GM11168 (cell line): Measurements from ENCODE around the gene ZC3H18.

Experiments
- in situ Hi-C: fragments of 300-500 bp; cut with MboI; formaldehyde crosslinking; loops from one replicate; pipeline ENCODE4 v1.12.0; 2022; ENCODE audit warnings: low sequenced_read_pairs; ENCODE audit not compliant: unreplicated experiment

Gene ZC3H18

DNA sequence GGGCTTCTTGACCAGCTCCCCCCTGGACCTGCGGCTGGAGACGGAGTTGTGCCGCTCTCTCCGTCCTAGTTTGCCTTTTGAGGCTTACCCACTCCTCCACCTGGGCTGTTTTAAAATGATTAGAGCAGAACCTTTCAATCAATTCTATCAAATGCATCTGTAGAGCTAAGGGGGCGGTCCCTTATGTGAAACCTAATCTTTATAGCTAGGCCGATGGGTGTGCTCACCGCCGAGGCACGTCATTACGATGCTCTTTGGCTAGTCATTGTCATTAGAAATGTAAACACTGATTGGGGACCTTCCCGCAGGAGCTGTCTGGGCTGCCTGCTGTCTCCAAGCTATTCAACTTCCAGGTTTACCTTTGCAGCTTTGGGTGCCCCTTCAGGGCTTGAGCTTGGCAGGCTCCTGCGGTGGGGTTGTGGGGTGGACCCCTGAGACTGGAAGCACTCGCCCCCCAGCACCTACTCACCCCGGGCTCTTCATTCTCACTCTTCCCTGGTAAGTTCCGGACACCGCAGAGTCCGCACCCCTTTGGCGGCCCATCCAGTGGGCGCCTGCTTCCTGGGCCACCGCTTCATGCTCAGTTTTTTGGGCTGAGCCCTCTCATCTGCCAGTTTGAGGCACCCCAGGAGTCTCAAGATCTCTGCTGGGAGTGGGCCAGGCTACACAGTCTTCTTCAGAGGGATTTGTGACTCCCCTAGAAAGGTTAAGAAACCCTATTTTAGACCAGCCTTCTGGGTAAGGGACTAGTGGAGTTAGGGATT is 47.2 kb downstream of the ZC3H18 start:
- in situ Hi-C loops: no loop called here

DNA sequence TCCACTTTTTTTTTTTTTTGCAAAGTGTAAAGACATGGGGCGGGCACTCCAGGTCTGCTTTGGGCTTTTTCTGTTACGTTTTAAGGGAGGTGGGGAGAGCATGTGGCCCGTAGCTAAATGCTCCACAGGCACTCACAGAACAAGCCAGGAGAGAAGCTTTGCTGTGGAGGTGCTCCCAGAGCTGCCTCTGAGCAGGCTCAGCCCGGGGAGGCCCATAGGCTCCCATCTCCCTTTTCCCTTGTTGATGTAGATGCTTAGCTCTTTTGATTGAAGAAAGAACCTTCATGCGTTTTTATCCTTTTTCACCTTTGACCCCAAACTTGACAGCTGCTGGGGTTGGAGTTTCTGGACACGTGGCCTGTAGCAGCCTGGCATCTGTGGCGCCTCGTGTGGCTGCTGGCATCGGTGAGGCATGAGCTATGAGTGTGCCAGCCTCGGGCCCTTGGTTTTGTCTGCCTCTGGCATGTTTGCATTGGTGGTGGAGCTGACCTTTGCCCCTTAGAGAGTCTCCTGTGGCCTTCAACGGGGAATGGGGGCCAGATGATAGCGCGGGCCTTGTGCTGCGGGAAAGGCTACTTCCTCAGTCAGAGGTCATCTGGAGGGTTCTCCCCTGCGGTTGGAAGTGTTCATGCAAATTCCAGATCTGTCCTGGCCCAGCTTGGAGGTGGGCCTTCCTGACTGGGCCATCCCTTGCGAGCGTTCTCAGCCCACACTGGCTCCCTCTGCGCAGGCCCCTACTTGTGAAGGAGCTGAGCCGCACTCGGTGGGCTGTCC is 48.2 kb downstream of the ZC3H18 start:
- in situ Hi-C loops: no loop called here

DNA sequence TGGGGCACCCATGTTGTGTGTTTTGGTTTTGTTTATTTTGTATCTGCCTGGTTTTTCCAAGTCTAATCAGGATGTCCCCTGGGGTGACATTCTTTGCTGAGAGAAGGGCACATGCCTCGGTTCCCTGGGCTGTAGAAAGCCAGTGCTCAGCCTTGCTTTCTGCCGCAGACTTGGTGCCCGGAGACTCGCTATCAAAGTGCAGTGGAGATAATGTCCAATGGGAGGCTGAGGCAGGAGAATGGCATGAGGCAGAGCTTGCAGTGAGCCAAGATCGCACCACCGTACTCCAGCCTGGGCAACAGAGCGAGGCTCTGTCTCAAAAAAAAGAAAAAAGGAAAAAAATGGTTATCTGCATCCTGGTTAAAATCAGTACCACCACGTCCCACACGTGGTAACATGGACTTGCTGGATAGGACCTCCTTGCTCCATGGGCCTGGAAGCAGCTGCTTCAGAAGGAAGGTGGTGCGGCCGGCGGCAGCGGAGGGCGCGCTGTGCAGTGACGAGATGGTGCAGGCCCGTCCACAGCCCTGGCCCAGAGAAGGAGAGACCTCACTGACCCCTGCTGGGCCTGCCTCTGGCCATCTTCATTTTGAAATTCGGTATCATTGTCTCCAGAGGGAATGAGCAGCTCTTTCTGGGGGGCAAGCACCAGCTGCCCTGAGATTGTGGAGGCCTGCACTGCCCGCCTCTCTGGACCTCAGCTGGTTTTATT is 48.9 kb downstream of the ZC3H18 start:
- in situ Hi-C loops: no loop called here

DNA sequence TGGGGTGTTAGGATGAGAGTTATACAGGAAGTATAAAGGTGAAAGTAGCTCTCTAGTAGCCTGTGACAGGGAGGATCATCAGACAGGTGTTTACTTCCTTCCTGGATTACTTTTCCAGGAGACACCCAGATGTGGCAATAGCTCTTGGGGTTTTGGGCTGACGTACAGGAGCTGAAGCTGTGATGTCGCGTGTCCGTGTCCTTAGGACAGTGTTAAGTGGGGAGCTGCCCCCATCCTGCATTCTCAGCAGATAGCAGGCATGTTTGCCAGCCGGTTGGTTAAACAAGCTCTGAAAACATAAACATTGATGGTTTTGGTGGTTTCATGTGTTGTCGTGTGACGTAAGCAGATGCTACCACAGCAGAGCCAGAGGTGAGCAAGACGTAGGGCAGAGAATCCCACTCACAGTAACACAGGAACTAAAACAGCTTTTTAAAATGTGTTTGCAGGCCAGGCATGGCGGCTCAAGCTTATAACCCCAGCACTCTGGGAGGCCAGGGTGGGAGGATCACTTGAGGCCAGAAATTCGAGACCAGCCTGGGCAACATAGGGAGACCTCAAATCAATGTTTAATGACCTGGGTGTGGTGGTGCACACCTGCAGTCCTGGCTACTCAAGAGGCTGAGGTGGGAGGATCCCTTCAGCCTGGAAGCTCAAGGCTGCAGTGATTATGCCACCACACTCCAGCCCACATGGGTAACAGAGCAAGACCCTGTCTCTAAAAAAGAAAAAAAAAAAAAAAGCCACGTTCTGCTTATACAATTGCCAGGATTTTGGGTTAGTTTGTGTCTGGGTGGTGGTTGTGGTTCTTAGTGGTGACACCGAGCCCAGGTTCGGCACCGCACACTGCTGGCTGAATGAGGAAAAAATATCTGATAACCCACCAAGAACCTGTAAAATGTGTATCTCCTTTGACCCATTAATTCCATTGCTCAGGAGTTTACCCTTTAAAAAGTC is 49.9 kb downstream of the ZC3H18 start:
- in situ Hi-C loops: no loop called here

DNA sequence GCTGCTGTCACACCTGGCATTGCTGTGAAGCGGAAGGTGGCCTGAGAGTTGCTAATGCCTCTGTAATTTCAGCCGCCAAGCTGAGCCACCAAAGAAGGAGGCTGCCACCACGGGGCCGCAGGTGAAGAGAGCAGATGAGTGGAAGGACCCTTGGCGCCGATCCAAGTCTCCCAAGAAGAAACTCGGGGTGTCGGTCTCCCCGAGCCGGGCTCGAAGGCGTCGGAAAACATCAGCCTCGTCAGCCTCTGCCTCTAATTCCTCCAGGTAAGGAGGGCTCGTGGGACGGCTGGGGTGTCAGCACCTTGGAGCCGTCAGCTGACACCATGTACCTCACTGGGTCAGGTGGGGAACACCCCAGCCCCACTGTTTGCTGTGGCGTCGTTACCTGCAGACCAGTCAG is 51.9 kb downstream of the ZC3H18 start:
- in situ Hi-C loops: no loop called here

DNA sequence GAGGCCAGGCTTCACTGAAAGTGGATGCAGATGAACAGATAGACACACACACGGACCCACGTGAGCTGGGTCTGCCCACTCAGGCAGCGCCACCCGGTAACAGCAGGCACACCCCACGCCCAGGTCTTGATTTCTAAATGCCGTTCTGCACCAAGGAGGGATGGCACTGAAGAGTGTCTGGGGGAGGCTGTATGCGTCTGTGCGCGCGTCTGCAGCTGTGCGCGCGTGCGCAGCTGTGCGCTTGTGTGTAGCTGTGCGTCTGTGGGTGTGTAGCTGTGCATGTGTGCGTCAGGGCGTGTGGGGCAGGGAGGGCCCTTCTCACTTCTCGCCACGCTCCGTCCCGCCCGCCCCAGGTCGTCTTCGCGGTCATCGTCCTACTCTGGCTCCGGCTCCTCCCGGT is 52.7 kb downstream of the ZC3H18 start:
- in situ Hi-C loops: no loop called here

DNA sequence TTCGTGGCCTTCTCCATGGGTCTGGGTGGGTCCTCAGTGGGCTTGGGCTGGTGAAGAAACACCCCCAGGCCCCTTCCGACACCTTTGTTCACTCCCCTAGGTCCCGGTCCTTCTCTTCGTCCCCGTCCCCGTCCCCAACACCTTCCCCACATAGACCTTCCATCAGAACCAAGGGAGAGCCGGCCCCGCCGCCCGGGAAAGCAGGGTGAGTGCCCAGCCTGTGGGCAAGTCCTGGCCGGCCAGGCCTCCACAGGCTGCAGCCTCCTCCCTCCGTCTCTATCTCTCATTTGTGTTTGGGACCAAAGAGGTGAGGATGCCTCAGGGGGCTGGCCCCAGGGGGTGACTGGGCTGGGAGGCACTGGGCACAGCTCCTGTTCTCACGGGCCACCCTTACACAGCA is 53.7 kb downstream of the ZC3H18 start:
- in situ Hi-C loops: no loop called here

DNA sequence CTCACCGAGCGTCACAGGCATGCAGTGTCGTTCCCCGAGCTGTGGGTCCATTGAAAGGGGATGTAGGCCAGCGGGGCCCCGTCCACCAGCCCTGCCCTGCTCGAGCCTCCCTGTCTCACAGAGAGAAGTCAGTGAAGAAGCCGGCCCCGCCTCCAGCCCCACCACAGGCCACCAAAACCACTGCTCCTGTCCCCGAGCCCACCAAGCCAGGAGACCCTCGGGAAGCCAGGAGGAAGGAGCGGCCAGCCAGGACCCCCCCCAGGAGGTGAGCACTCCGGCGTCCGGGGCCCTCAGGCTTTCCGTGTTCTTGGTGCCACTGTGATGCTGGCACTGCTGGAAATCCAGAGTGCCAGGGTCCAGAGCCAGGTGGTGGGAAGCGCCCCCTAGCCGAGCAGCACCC is 54.3 kb downstream of the ZC3H18 start:
- in situ Hi-C loops: no loop called here

DNA sequence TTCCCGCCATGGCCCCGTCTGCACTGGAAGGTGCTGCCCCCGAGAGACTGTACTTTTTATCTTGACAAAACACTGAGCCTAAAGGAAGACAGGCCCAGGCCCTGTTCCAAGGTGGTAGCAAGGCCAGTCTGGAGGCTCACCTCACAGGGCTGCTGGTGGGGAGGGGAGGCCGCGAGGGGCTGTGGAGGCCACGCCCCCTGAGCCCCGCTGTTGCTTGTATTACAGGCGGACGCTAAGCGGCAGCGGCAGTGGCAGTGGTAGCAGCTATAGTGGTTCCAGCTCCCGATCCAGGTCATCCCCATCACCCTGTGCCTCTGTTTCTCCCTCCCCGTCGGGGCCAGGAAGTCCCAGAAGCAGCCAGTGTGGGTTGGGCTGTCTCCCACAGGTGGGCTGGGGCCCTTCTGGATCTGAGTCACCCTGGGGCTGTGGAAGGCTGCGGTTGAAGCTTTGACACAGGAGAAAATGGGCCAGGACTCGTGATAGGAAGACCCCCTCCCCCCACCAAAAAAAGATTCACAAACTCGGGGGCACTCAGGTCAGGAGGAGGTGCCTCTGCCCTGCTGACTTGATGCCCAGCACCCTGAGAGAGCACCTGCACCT is 54.9 kb downstream of the ZC3H18 start:
- in situ Hi-C loops: no loop called here

DNA sequence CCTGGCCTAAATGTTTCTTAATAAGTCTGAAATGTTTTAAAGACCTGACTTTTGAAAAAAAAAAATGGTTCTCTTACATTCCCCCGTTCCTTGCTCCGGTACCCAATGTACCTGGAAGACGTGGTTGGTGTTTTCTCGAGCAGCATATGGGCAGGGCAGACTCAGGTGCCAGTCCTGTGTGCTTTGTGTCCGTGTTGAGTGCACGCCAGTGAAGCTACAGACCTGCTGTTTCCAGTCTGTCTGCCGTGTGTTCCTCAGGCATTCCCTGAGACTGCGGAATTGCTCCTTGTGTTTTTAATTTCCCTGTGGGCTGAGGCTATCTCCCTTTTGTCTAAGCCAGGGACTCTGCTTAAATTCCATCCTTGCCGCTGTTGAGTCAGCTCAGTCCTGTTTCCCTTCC is 56.4 kb downstream of the ZC3H18 start:
- in situ Hi-C loops: no loop called here

DNA sequence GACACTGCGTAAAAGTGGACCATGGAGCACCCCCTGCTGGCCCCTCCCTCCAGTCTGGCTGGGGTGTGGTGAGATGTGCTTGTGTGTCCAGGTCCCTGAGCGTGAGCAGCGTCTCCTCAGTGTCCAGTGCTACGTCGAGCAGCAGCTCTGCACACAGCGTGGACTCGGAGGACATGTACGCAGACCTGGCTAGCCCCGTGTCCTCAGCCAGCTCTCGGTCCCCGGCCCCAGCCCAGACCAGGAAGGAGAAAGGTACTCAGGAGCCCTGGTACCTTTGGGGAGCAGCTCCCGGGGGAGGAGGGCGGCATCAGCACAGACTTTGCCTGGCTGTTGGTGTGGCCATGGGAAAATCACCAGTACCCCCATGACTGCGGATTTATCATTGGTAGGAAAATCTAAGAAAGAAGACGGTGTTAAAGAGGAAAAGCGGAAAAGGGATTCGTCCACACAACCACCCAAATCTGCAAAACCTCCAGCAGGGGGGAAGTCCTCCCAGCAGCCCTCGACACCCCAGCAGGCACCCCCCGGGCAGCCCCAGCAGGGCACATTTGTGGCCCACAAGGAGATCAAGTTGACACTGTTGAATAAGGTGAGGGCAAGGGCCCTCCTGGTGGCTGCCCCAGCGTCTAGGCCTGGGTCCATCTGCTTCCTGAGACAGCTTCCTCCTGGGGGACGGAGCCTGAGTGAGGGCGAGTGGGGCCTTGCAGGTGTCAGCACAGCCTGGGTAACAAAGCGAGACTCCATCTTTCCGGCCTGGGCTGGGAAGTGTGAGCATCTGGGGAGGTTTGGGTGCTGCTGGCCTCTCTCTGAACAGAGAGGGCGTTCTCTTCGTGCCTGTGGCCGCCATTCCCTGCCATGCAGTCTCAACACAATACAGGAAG is 57.6 kb downstream of the ZC3H18 start:
- in situ Hi-C loops: no loop called here

DNA sequence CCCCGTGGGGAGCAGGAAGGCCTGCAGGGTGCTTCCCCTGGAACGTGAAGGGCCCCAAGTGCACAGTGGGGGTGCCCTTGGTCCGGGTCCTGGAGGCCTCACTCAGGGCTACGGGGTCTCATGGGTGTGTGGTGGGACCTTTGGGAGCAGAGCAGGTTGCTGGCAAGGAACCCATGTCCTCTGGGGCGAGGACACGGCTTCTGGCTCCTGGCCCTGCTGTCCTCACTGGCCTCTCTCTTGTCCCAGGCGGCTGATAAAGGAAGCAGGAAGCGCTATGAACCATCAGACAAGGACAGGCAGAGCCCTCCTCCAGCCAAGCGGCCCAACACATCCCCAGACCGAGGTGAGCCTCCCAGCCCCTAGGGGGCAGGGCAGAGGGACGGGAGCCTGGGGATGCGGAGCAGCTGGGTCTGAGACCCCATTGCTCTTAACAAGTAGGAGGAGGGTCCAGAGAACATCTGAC is 58.3 kb downstream of the ZC3H18 start:
- in situ Hi-C loops: no loop called here

DNA sequence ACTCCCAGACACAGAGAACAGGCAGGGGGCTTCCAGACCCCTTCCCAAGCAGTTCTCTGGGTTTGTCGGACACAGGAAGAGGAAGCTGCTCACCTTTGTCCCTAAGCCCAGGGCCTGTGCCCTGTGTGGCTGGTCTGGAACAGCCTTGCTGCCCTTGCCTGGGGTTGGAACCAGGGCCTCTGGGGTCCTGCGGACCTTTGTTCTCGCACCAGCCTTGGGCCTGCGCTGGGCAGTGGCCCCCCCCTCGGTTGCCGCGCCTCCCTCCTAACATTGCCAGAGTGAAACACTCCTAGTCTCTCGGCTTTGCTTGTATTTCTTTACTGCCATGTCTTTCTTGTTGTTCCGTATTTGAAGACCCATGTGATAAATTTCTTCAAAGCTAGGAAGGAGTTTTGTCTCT is 59.6 kb downstream of the ZC3H18 start:
- in situ Hi-C loops: no loop called here

DNA sequence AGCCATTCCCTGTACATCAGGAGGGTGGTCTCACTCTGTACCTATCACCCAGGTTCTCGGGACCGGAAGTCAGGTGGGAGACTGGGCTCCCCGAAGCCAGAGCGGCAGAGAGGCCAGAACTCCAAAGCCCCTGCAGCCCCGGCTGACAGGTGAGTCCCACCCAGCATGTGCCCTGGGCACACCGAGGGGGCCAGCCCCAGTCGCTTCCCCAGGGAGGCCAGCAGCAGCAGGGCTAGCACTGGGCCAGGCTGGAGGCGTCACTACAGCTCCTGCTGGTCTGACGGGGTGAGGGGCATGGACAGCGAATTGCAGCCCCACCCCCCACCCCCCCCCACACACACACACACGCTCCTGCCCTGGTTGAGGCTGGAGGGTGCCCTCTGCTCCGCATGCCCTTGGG is 60.2 kb downstream of the ZC3H18 start:
- in situ Hi-C loops: no loop called here

DNA sequence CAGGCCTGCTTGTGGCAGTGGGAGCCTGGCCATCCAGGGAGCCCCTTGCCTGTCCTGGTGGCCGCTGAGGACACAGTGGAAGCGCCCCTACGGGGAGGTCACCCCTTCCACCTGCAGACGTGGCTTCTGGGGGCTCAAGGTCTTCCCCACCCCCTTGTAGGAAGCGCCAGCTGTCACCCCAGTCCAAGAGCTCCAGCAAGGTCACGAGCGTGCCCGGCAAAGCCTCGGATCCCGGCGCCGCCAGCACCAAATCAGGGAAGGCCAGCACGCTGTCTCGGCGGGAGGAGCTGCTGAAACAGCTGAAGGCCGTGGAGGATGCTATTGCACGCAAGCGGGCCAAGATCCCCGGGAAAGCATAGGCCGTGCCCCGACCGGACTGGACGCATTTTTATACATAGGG is 60.7 kb downstream of the ZC3H18 start:
- in situ Hi-C loops: no loop called here

DNA sequence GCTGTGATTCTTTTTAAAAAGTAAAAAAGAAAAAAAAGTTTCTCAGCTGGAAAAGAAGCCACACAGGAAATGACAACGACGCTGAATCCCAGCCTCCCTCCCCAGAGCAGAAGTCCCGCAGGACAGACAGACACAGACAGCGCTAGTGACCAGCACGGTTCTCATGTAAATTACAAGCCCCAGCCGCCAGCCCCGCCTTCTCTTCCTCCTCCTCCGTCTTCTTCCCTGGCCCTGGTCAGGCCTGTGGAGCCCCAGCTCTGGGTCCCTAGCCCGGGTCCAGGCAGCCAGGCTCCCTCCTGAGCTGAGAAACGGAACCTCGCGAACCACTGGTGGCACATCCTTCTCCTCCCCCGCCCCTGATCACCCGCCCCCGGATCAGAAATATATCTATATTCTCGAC is 61.2 kb downstream of the ZC3H18 start:
- in situ Hi-C loops: no loop called here

DNA sequence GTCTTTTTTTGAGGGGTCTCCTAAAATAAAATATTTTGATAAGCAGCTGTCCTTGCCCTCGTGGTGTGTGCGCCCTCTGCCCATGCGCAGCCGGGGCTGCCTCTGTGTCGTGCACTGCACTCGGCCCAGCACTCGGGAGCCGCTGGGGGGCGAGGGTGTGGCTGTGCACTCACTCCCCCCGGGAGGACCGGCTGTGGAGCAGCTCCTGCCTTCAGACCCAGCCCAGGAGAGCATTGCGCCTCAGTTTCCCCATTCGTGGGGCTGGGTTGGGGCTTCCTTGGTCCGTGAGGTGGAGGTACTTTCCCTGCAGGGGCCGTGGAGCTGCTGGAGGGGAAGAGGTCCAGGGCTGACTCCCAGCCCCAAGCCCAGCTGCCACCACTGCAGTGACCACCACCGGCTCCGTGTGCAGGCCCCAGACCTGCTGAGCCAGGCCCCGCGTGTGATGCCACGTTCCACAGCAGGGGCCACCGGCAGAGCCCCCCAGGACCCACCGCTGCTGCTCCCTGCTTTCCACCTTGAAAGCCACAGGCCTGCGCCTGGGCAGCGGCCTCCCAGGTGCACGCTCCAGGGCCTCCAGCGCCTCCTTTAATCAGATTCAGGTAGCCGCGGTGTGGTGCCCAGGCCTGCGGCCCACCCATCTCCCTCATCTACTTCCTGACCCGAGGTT is 61.9 kb downstream of the ZC3H18 start:
- in situ Hi-C loops: no loop called here

DNA sequence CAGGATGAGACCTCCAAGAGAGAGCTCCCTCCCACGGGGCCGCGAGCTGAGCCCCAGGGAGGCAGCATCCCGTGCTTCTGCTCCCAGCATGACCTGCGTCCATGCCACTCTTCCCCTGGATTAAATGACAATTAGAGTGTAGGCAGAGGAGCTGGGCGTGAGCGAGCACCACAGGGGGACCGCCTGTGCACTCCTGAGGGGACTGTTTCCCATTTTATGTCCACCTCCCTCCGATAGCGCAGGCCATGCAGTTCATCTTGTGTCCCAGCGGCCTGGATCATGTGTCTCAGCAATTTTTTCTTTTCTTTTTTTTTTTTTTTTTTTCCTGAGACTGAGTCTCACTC is 62.4 kb downstream of the ZC3H18 start:
- in situ Hi-C loops: no loop called here
